ENCODE data around the gene MTAP.

The MTAP gene

GRCh38 chr9:21837501-21837900 lies 35.1 kb downstream of the MTAP start:
- Histone ChIP-seq H3K4me3 (no peak overlapping the region), H3K9me3 (peaks cover 76% of the 10 kb centered on the region), H3K9ac (no peak overlapping the region), H3K4me2 (no peak overlapping the region), H3K27me3 (no peaks in the 10 kb centered on the region), H3K27ac (no peak overlapping the region), H4K20me1 (peaks cover 29% of the 10 kb centered on the region), H3K36me3 (peaks cover 100% of the 10 kb centered on the region), H3K4me1 (peaks cover 11% of the 10 kb centered on the region)
- no peak for TF ChIP-seq Cebpa-rat (IDR thresholded peaks at IDR 0.05)

DNA sequence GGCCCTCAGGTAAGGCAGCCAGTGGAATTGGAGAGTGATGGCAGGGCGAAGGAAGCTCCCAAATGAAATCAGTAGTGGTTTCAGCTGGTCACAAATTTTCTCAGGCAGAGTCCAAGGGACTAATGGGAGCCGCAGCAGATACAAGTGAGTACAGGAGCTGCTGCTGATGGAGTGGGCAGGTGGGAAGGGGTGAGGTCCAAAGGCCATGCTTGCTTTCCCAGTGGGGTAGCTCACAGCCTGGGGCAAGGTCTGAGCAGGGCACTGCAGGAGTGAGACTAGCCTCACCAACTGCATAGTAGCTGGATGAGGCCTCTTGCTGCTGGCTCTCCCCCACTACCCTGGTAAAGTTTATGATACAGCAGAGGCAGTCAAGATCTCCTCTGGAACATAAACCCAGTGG lies 38.2 kb downstream of the MTAP start:
- no peak overlapping the region for H3K9ac ChIP-seq
- H3K9me3 ChIP-seq: peaks cover 98% of the 10 kb centered on the region
- H3K27me3 ChIP-seq: no peaks in the 10 kb centered on the region
- TF ChIP-seq Cebpa-rat (IDR thresholded peaks at IDR 0.05): no peak
- peaks cover 15% of the 10 kb centered on the region for H4K20me1 ChIP-seq
- no peak overlapping the region for H3K4me3 ChIP-seq
- H3K4me1 ChIP-seq: peaks cover 11% of the 10 kb centered on the region
- peaks cover 95% of the 10 kb centered on the region for H3K36me3 ChIP-seq
- H3K27ac ChIP-seq: no peak overlapping the region
- H3K4me2 ChIP-seq: peak overlapping the region; percentile 20; the same call in 1 of the 2 replicates

DNA sequence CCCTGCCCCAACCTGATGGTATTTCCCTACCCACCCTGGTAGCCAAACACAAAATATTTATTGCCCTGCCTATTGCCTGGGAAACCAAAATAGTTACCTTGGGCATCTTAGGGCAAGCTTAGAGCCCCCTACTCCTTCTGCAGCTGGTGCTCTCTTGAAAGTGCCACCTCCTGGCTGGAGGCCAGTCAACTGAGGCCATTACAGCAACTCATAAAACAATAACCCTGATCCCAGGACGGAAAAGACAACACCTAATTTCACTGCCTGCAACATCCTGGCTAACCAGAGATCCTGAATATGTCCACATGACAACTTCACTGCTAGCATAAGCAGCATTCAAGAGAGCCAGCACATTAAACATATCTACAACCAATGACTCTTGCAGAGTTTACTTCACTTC lies 38.7 kb downstream of the MTAP start:
- peaks cover 95% of the 10 kb centered on the region for H3K36me3 ChIP-seq
- H3K9ac ChIP-seq: no peak overlapping the region
- H3K4me2 ChIP-seq: peak overlapping the region; percentile 20; the same call in 1 of the 2 replicates
- peaks cover 10% of the 10 kb centered on the region for H4K20me1 ChIP-seq
- peaks cover 99% of the 10 kb centered on the region for H3K9me3 ChIP-seq
- no peaks in the 10 kb centered on the region for H3K27me3 ChIP-seq
- H3K4me1 ChIP-seq: peaks cover 11% of the 10 kb centered on the region
- peak overlapping the region; percentile 29; the same call in 1 of the 2 replicates for H3K4me3 ChIP-seq
- no peak for TF ChIP-seq Cebpa-rat (IDR thresholded peaks at IDR 0.05)
- no peak overlapping the region for H3K27ac ChIP-seq

DNA sequence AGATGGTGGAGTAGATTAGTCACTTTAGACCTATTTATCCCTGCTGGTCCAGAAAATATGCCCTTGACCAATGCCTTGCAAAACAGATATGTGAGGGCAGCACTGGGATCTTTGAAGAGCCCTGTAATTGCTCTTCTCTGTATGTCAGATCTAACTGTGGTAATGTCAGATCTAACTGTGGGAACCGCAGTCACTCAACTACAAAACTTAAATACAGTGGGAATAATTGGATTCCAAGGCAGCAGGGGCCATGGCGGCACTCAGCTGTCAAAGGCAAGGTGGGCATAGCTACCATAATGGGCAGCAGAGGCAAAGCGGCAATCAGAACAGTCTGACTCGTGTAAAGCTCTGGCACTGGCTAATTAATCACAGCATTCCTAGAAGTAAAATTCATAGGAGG lies 46.2 kb downstream of the MTAP start:
- no peak overlapping the region for H3K4me2 ChIP-seq
- H3K27ac ChIP-seq: no peak overlapping the region
- peaks cover 97% of the 10 kb centered on the region for H3K36me3 ChIP-seq
- peaks cover 60% of the 10 kb centered on the region for H3K9me3 ChIP-seq
- no peaks in the 10 kb centered on the region for H3K27me3 ChIP-seq
- peaks cover 19% of the 10 kb centered on the region for H4K20me1 ChIP-seq
- H3K4me3 ChIP-seq: no peak overlapping the region
- peaks cover 9% of the 10 kb centered on the region for H3K4me1 ChIP-seq
- H3K9ac ChIP-seq: no peak overlapping the region
- no peak for TF ChIP-seq Cebpa-rat (IDR thresholded peaks at IDR 0.05)

DNA sequence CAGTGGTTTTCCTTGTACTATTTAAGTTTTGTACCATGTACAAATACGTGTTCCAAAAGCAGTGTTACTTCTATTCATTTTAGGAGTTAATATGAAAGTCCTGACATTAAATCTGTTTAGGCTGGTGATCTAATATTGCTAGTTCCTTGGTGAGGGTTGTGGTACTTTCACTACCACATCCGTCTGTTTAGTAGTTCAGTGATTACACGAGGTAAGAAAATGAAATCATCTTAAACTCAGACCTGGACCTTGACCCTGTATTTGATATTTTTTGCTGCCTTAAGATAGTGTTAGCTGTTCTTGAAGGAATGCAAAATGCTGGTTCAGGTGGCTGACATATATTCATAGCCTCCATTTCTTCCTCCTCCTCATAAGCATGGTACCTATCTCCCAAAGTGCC lies 50.3 kb downstream of the MTAP start:
- no peak overlapping the region for H3K4me3 ChIP-seq

DNA sequence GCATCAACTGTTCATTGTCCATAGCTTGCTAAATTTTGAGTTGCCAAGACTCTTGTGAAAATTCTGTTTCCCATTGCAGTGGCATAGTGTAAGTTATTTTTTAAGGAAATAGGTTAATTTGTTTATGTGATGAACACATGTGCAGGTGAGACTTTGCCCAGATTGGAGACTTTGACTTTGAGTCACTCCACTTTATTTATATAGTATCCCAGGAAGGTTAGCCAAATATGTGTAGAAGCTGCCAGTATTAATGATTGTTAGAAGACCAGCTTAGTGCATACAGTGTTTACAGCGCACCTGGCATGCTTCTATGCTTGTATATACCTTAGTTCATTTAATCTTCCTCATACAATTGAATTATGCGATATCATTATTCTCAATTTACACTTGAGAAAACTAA lies 51.0 kb downstream of the MTAP start:
- H3K27ac ChIP-seq: no peak overlapping the region
- no peak overlapping the region for H3K4me2 ChIP-seq
- H3K9ac ChIP-seq: no peak overlapping the region
- TF ChIP-seq Cebpa-rat (IDR thresholded peaks at IDR 0.05): no peak
- H3K36me3 ChIP-seq: peaks cover 98% of the 10 kb centered on the region
- no peaks in the 10 kb centered on the region for H3K27me3 ChIP-seq
- peaks cover 12% of the 10 kb centered on the region for H3K9me3 ChIP-seq
- H4K20me1 ChIP-seq: peaks cover 37% of the 10 kb centered on the region
- H3K4me3 ChIP-seq: no peak overlapping the region
- peaks cover 9% of the 10 kb centered on the region for H3K4me1 ChIP-seq

More for the DNA sequence above, 50.3 kb downstream of the MTAP start:
- no peak overlapping the region for H3K4me2 ChIP-seq
- H3K27me3 ChIP-seq: no peaks in the 10 kb centered on the region
- H3K9me3 ChIP-seq: peaks cover 18% of the 10 kb centered on the region
- no peak for TF ChIP-seq Cebpa-rat (IDR thresholded peaks at IDR 0.05)
- peaks cover 98% of the 10 kb centered on the region for H3K36me3 ChIP-seq
- H4K20me1 ChIP-seq: peaks cover 37% of the 10 kb centered on the region
- peaks cover 9% of the 10 kb centered on the region for H3K4me1 ChIP-seq
- H3K27ac ChIP-seq: no peak overlapping the region
- no peak overlapping the region for H3K9ac ChIP-seq

DNA sequence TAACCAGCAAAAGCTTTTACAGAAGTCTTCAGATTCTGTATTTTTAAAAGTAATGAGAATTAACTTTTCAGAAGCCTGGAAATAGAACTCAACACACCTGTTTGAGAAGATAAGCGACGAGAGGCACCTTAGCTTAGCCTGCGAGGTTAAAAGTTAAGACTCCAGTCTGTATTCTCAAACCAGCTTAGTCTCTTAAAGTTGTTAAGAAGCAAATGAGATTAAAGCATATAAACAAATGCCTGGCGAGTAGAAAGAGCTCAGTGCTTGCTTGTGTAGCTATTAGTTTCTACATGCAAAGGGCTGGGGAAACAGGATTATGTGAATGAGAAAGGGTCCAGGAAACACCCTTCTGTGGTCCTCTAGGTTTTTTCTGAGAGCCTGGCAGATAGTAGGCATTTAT lies 51.7 kb downstream of the MTAP start:
- H3K36me3 ChIP-seq: peaks cover 98% of the 10 kb centered on the region

GRCh38 chr9:21854594-21854993 lies 52.2 kb downstream of the MTAP start:
- H4K20me1 ChIP-seq: peaks cover 37% of the 10 kb centered on the region
- no peak for TF ChIP-seq Cebpa-rat (IDR thresholded peaks at IDR 0.05)
- H3K36me3 ChIP-seq: peaks cover 98% of the 10 kb centered on the region
- no peak overlapping the region for H3K4me3 ChIP-seq
- H3K9me3 ChIP-seq: peaks cover under 1% of the 10 kb centered on the region; the same call in 1 of the 2 replicates
- H3K4me2 ChIP-seq: no peak overlapping the region
- H3K9ac ChIP-seq: no peak overlapping the region
- H3K4me1 ChIP-seq: peaks cover 9% of the 10 kb centered on the region
- H3K27me3 ChIP-seq: no peaks in the 10 kb centered on the region
- H3K27ac ChIP-seq: no peak overlapping the region

More for the DNA sequence above, 51.7 kb downstream of the MTAP start:
- peaks cover 5% of the 10 kb centered on the region; the same call in 1 of the 2 replicates for H3K9me3 ChIP-seq
- H3K4me1 ChIP-seq: peaks cover 9% of the 10 kb centered on the region
- no peak overlapping the region for H3K4me3 ChIP-seq
- H3K27ac ChIP-seq: no peak overlapping the region
- H3K9ac ChIP-seq: no peak overlapping the region
- H3K27me3 ChIP-seq: no peaks in the 10 kb centered on the region
- no peak overlapping the region for H3K4me2 ChIP-seq
- peaks cover 37% of the 10 kb centered on the region for H4K20me1 ChIP-seq
- TF ChIP-seq Cebpa-rat (IDR thresholded peaks at IDR 0.05): no peak

GRCh38 chr9:21856301-21857094 lies 54.1 kb downstream of the MTAP start:
- H3K4me2 ChIP-seq: no peak overlapping the region
- H3K27me3 ChIP-seq: no peaks in the 10 kb centered on the region
- no peak overlapping the region for H3K4me3 ChIP-seq
- no peak overlapping the region for H3K27ac ChIP-seq
- no peaks in the 10 kb centered on the region for H3K9me3 ChIP-seq
- no peak overlapping the region for H3K9ac ChIP-seq
- peaks cover 98% of the 10 kb centered on the region for H3K36me3 ChIP-seq
- peaks cover 9% of the 10 kb centered on the region for H3K4me1 ChIP-seq
- peaks cover 37% of the 10 kb centered on the region for H4K20me1 ChIP-seq
- no peak for TF ChIP-seq Cebpa-rat (IDR thresholded peaks at IDR 0.05)

- 0 out of 2 replicates have a peak, but pooled peaks cover 10% of the 10 kb centered on the region for H4K20me1 ChIP-seq
- no peaks in the 10 kb centered on the region for H3K4me1 ChIP-seq
- no peak for TF ChIP-seq Cebpa-rat (IDR thresholded peaks at IDR 0.05)
- peaks cover 93% of the 10 kb centered on the region for H3K36me3 ChIP-seq
- no peaks in the 10 kb centered on the region for H3K27me3 ChIP-seq
- no peak overlapping the region for H3K9ac ChIP-seq
- peaks cover 5% of the 10 kb centered on the region for H3K9me3 ChIP-seq
- no peak overlapping the region for H3K4me2 ChIP-seq
- no peak overlapping the region for H3K27ac ChIP-seq
- H3K4me3 ChIP-seq: no peak overlapping the region
Observed at GRCh38 chr9:21862871-21863270, 60.4 kb downstream of the MTAP start.
